Anterior cingulate cortex (tissue), 58 donors: ENCODE data around the gene KLHDC4.
A peak's percentile ranks its signal among the peaks of the same experiment; 100 is the strongest.
"Not testable (repeated sequence)": the region's sequence is repeated elsewhere in the genome, so short reads cannot be mapped to it uniquely, and the experiment has no call there.

ENCODE experiments used
- DNase-seq, 58 donors: peaks; one replicate each; lab custom pipeline; 2025; lab: John Stamatoyannopoulos, UW

Gene KLHDC4

DNA sequence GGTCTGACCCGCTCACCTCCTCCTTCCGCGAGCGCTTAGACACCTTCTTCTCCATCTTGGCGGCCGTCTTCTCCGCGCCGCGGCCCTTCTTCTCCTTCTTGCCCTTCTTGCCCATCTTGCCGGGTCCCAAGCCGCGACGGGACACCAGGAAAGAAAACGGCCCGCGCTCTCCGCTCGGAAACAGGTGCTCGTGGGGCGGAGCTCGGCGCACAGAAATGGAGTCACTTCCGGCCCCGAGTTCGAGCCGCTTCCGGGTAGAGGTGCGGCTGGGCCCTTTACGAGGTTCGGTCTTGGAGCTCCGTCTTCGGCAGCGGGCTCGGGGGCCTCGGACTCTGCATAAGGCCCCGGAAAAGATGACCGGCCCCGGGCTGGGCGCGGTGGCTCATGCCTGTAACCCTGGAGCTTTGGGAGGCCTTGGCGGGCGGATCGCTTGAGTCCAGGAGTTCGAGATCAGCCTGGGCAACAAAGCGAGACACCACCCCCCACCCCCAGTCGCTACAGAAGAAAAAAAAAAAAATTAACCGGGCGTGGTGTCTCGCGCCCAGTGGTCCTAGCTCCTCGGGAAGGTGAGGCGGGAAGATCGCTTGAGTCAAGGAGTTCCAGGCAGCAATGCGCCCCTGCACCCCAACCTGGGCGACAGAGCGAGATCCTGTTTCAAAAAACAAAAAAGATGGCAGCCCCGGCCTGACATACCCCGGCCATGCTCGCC lies at the start of gene KLHDC4:
TSS of gene KLHDC4 (minus strand) at position 211 of the 709 bp plus-strand sequence. CDS start at position 115, 96 bp downstream.
- peak; percentile 23 to 93 (median 82) for DNase-seq

DNA sequence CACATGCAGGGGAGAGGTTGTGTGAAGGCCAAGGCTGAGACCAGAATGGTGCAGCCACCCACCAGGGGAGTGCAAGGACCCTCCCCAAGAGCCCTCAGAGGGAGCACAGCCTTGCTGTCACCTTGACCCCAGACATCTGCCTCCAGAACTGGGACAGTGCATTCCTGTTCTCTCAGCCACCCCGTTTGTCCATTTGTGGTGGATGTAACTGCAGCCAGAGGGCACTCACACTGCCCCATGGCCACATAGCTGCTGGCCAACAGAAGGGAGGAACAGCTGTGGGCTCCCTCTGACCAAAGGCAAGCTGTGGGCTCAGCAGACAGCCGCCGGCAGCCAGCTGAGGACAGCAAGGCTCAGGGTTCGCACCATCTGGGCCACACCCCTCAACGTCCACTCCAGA lies 49.8 kb upstream of the KLHDC4 start:
- no peak for DNase-seq

DNA sequence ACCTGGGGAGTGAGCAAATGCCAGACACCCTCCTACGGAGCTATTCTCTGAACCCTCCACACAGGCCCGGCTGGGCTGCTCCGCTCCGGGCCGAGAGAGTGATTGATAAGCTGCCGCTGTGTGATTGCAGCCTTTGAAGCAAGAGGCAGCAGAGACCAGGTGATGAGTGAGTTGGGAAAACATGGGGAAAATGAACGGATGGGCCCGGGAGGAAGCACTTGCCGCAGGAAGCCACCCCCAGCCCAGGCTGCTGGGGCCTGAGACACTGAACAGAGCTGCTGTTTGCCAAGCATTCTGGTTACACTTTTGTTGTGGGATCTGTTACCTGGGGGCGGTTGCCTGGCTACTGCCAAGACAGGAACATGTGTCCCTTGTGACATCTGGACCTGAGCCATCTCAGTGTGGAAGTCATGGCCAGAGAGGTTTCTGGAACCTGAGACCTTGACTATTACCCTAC lies 46.4 kb upstream of the KLHDC4 start:
- no peak for DNase-seq

DNA sequence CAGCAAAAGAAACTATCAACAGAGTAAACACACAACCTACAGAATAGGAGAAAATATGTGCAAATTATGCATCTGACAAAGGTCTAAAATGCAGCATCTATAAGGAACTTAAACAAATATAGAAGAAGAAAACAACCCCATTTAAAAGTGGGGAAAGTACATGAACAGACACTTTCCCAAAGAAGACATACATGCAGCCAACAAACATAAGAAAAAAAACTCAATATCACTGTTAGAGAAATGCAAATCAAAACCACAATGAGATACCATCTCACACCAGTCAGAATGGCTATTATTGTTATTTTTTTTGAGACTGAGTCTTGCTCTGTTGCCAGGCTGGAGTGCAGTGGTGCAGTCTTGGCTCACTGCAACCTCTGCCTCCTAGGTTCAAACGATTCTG lies 45.7 kb upstream of the KLHDC4 start:
- not testable (repeated sequence) for DNase-seq

DNA sequence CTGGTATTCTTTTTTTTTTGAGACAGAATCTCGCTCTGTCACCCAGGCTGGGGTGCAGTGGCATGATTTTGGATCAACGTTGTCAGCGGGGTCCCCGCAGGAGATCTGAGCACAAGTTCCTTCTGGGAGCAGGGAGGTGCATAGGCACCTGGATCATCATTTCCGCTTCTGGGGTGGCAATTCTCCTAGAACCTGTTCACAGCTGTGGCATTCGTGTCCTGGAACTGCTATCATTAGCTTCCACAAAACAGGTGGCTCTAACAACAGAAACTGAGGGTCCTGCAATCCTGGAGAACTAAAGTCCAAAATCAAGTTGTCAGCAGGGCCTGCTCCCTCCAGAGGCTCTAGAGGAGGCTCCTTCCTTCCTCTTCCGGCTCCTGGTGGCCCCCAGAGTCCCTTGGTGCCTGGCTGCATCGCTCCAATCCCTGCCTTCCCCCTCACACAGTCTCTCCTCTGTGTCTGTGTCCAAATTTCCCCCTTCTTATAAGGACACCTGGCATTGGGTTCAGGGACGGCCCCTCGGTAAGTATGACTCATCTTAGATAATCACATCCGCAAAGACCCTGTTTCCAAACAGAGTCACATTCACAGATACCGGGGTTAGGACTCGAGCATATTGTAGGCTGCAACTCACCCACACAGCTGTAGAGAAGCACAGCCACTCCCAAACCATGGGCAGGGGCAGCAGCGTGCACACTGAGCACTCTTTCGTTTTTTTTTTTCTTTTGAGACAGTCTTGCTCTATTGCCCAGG lies 43.5 kb upstream of the KLHDC4 start:
- DNase-seq = no peak

DNA sequence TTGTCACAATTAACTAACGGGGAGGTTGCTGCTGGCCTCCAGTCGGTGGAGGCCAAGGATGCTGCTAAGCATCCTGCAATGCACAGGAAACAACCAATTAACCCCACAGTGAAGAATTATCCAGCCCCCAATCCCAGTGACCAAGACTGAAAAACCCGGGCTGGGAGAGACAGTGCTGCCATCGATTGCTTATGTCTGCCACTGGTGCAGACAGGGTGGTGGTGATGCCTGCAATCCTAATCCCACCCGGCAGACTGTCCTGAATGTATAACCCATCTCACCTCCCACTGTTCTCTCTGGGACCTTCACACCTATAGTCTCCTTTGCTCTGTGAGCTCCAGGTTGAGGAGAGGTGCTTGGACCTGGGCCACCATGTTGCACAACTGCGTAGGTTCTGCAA lies 42.3 kb upstream of the KLHDC4 start:
- no peak for DNase-seq

DNA sequence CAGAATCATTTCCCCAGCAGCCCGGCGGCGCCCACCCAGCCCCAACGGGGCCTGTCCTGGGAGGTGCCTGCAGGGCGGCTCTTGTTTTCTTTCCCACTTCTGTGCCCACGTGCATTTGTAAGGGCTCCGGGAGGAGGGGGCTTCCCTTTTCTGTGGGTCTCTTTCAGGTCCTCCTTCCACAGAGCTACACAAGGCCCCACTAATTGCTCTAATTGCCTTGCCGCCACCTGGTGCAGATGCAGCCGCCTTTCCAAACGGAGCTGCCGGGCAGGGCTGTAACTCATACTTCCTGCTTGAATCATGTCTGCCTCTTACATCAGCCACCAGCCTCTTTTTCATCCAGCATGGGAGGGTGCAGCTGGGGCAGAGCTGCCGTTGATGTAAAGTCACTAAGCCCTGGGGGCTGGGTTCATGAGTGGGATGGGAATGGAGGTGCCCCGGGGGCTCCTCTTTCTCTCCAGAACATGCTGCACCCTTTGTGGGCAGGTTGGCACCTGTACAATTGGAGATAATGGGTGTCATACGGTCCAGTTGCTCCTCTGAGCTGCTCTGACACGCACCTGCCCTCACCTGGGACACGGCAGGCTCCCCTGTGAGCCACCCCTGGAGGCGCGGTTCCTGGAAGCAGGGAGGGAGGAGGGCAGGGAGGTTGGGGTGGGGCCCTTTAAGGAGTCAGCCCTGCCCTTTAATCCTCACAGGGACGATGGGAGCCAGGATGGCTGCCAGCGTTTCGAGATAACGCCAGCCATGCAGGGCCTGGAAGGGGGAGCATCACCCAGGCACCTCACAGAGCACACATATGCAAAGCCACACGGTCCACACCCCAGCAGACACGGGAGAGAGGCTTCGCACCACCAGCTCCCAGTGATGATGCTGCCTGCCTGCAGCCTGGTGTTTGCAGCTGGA lies 41.1 kb upstream of the KLHDC4 start:
- peak in 39 of 58 donors; percentile 8 to 67 (median 31) for DNase-seq

DNA sequence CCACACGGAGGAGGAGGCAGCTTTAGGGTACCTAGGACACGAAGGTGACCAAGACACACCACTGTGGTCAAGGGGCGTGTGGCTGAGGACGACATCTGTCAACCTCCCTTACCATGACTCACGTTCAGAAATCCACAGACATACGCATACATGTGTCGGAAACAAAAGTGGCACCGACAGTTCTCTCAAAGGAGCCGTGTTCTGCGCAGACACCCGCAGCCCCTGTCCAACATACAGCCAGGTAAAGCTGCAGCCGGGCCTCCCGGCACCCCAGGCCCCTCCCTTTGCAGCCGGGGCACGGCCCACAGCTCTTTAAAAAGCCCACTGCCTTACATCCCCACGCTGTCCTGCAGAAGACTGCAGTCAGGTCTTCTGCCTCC lies 40.5 kb upstream of the KLHDC4 start:
- no peak for DNase-seq

DNA sequence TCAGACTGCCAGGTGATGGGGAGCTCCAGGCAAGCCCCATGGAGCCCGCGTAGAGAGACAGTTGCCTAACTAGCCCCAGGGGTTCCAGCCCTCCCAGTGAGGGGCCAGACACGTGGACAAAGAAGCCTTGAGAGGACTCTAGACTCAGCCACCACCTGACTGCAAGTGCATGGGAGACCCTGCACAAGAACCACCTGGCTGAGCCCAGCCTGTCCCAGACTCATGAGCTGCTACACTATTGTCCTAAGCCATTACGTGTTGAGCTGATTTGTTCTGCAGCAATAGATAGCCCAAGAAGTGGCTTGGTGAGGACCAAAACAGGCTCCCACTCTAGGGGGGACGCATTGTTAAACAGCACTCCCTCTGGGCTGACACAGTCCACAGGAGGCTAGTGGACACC lies 37.6 kb upstream of the KLHDC4 start:
- DNase-seq = no peak

DNA sequence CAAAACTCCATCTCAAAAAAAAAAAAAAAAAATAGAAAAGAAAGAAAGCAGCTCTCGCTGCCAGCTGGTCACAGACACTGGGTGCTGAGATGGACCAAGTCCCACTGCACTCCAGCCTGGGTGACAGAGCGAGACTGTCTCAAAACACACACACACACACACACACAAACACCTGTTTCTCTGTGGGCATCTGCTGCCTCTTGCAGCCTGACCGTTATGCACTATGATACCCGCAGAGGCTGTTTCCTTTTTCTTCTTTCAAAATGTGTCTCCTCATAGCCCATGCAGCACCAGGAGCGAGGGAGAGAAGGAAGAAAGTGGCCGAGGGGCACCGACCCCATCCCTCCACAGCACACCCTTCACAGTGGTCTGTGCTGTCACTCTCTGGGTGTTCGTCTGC lies 36.9 kb upstream of the KLHDC4 start:
- DNase-seq = no peak

DNA sequence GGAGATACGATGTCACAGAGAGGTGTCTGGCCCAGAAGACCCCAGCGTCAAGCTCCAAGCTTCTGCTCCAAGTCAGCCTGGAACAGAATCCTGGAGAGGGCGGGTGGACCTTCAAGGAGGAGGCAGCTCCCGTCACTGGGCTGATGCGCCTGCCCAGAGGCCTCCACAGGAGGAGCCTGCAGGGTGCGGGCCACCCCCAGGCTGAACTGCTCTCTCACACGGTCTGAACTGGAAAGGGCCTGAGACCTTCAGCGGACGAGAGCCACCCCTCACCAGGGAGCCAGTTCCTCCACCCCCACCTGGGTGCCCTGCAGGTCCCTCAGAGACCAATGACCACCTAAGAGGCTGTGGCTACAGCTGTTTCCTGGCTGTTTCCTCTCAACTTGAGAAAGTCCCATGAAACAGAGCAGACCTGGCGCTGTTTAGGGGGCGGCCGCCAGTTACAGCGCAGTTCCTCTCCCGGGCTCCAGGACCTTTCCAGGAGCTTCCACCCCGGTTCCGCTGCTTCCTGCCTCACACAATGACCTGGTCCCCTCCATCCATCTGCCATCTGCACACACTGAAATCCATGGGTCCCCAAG lies 36.0 kb upstream of the KLHDC4 start:
- no peak for DNase-seq

DNA sequence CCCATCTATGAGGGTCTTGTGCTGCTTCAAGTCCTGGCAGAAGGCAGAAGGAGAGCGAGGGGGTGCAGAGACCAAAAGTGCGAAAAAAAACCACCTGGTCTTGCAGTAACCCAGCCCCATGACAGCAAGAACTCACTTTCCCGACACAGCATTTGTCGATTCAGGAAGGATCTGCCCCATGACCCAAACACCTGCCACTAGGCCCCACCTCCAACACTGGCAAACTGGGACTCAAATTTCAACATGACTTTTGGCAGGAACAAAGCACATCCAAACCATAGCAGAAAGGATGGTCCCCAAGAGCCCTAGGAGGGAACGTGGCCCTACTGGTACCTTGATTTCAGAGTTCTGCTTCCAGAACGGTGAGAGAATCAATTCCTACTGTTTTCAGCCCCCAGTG lies 34.7 kb upstream of the KLHDC4 start:
- DNase-seq = no peak

DNA sequence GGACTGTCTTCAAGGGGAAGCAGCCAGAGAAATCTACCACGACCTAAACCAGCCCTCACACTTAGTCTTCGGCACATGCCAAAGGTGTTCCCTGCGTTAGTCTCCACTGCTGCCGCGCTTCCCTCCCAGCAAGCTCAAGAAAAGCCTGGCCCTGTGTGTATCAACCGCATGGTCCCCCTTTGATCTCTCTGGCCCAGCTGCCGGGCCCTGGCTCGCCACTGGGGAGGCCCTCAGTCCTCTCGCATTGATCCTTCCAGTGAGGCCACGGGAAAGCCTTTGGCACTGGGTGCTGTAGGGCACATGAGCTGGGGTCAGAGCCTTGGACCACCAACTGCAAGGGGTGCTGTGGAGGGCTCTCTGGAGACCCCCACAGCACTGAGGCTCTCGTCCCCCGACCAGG lies 29.6 kb upstream of the KLHDC4 start:
- no peak for DNase-seq

DNA sequence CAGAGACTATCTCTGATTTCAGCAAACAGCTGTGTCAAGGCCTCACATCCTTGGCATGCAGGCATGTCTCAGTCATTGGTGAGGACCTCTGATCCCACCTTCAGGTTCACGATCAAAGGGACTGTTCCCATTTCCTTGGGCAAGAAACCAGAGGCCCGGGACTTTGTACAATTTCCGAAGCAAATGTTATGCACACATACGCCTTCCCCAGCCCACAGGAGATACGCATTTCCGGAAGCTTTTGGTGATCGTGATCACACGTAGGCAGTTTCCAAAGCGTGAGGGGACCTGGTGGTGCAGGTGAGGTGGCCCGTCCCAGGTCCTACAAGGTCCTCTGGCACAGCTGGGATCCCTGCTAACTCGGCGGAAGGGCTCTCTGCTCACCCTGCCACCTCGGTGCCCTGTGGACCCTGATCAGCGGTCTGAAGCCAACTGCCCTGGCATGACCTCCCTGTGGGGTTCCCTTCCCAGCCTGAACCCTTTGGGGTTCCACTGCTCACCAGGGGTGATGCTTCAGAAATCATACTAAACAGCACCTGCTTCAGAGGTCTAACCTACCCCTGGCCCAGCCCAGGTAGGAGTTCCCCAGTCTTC lies 28.8 kb upstream of the KLHDC4 start:
- DNase-seq = no peak

DNA sequence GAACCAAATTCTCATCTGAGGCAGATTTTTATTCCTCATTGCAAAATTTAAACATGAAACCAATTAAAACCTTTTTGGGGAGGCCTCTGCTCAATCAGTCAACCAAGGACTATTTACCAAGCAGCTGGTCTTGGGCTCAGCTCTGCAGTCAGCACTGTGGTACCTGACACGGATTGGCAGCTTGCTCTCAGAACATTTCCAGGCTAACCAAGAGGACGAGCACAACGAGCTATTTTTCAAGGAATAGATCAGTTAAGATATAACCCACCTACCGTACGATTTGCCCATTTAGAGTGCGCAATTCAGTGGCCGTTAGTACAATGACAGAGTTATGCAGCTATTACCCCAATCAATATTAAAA lies 26.4 kb upstream of the KLHDC4 start:
- no peak for DNase-seq

DNA sequence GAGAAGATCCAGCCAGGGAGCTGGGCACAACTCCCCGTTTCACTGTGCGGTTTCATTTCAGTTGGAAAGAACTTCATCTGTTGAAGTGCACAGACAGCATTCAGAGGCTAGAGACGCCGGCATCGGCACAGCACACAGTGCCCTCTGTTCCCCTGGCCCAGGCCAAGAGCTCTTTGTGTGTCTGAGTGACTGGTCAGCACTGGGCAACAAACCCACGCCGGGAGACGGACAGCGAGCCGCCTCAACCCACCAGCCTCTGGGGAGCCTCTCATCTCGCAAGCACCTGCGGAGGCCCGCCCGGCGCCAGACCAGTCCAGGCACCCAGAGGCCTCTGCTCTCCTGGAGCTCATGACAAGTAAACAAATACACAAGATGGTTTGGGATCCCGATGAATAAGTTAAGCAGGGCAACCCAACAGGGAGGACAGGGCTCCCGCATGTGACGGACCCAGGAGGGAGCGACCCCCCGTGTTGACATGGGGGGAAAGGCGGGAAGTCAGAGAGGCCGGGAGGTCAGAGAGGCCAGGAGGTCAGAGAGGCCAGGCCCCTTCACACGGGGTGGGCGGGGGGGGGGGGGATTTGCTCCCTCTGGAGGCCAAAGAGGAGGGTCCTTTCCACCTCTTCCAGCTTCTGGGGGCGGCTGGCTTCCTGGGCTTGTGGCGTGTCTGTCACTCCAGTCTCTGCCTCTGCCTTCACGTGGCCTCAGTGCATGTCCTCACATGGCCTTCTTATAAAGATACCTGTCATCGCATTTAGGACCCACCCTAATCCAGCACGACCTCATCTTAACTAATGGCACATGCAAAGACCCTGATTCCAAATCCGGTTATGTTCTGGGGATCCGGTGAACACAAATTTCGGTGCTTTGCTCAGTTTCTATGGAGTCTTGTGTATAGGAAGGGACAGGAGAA lies 25.8 kb upstream of the KLHDC4 start:
- DNase-seq = peak in 54 of 58 donors; percentile 9 to 91 (median 68)

DNA sequence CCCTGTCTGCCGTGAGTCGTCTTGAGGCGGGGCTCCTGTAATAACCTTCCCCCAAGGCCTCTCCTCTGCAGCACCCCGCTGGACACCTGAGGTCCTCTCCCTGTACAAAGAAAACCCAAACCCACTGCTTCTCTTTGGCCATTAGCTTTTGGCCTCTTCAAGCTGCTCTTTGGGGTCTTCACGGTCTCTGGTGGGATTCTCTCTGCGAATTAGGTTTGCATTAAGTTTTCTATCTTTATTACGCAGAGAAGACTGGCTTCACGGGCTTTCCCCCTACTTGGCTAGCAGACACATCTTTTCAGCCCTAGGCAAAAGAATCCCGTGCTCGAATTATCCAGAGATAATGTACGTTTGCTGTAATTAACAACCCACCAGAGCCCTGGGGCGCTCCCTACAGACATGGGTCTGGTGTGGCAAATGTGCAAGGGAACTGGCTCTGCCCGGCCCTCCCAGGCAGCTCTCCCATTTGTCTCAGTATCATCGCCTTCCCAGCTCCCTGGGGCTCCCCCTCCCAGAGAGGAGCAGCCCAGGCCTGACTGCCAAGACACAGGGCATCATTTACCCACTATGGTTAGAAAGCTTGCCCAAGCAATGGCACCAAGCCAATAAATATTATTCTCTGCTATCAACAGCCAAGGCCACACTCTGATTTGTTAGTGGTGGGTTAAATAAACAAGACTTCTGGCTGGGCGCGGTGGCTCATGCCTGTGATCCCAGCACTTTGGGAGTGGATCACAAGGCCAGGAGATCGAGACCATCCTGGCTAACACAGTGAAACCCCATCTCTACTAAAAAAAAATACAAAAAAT lies 24.7 kb upstream of the KLHDC4 start:
- DNase-seq = peak in 13 of 58 donors; percentile 2 to 46 (median 10)
